Measurements from ENCODE around the gene PDLIM3.

PDLIM3 gene

DNA sequence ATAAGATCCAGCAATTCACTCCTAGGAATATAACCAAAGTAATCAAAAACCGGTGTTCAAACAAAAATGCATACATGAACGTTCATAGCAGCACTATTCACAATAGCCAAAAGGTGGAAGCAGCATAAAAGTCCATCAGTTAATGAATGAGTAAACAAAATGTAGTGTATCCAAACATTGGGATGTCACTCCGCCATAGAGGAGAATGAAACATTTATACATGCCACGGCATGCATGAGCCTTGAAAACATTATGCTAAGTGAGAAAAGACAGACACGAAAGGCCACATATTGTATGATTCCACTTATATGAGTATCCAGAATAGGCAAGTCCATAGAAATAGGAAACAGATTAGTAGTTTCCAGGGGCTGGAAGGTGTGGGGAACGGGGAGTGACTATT is 11.0 kb upstream of the PDLIM3 start:
- no peaks in the 10 kb centered on the region for H3K36me3 ChIP-seq (replicated peaks; ENCODE audit: insufficient read depth, low read length)
- no peaks in the 10 kb centered on the region for H3K27me3 ChIP-seq (replicated peaks; ENCODE audit: insufficient read depth, low read length)
- no peak for TF ChIP-seq EZH2 (optimal IDR thresholded peaks at IDR 0.05; ENCODE audit: low read depth, low read length)
- no peak for TF ChIP-seq EZH2phosphoT487 (IDR thresholded peaks at IDR 0.05; ENCODE audit: low read length)
- TF ChIP-seq, protein P1, sequence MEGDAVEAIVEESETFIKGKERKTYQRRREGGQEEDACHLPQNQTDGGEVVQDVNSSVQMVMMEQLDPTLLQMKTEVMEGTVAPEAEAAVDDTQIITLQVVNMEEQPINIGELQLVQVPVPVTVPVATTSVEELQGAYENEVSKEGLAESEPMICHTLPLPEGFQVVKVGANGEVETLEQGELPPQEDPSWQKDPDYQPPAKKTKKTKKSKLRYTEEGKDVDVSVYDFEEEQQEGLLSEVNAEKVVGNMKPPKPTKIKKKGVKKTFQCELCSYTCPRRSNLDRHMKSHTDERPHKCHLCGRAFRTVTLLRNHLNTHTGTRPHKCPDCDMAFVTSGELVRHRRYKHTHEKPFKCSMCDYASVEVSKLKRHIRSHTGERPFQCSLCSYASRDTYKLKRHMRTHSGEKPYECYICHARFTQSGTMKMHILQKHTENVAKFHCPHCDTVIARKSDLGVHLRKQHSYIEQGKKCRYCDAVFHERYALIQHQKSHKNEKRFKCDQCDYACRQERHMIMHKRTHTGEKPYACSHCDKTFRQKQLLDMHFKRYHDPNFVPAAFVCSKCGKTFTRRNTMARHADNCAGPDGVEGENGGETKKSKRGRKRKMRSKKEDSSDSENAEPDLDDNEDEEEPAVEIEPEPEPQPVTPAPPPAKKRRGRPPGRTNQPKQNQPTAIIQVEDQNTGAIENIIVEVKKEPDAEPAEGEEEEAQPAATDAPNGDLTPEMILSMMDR (IDR thresholded peaks at IDR 0.05; ENCODE audit: low read length): no peak
- no peaks in the 10 kb centered on the region for H3F3A ChIP-seq (ENCODE audit: insufficient read depth, low read length)
- no peak overlapping the region for H2AFZ ChIP-seq (ENCODE audit: low read length)
- no peak overlapping the region for H3K4me3 ChIP-seq (ENCODE audit: low read length)
- H3K4me1 ChIP-seq (ENCODE audit: low read length): no peaks in the 10 kb centered on the region
- H3K27ac ChIP-seq (ENCODE audit: low read length): no peak overlapping the region
- H3K79me2 ChIP-seq (ENCODE audit: low read length): no peaks in the 10 kb centered on the region
- no peak overlapping the region for H3K4me2 ChIP-seq (ENCODE audit: low read depth, low read length)
- no peaks in the 10 kb centered on the region for H4K20me1 ChIP-seq (ENCODE audit: insufficient read depth, low read length)
- H3K9ac ChIP-seq (ENCODE audit: low read length): no peak overlapping the region
- no peaks in the 10 kb centered on the region for H3K9me3 ChIP-seq (replicated peaks; ENCODE audit: insufficient read depth, low read length)
- DNase-seq: no peak
- H3K9me2 ChIP-seq (replicated peaks; ENCODE audit: insufficient read depth, low read length): no peaks in the 10 kb centered on the region

DNA sequence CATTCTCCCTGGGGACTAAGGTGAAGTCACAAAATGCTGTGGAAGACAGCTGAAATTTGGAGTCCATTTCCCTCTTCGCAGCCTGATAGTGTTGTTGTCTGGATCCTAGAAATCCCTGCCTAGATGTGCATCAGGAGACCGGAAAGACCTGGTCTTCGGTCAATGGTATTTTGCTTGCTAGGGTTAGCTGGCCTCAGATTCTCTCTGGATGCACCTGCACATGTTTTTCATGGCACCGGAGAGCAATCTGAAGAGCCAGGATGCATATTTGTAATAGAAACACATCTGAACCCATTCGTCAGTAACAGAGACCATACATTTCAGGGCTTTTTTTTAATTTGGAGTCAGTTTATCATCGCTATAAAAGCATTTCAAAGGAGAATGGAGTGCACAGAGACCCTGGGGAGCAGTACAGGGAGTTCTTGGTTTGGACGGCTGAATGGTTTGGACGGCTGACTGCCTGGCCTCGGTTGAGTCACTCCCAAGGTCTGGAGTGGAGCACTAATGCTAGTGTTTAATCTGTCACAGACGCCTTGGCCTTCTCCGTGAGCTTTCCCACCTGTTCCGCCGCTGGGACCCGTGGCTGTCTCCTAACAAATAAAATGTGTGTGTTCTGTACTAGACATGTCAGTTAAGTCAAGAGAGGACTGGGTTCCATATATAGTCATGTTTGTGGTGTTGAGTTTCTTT is 7.5 kb upstream of the PDLIM3 start:
- H3K4me3 ChIP-seq (ENCODE audit: low read length): no peak overlapping the region
- no peak overlapping the region for H2AFZ ChIP-seq (ENCODE audit: low read length)
- DNase-seq: no peak
- H3K79me2 ChIP-seq (ENCODE audit: low read length): no peaks in the 10 kb centered on the region
- H3K36me3 ChIP-seq (replicated peaks; ENCODE audit: insufficient read depth, low read length): no peaks in the 10 kb centered on the region
- H3K4me2 ChIP-seq (ENCODE audit: low read depth, low read length): no peak overlapping the region
- no peaks in the 10 kb centered on the region for H3K4me1 ChIP-seq (ENCODE audit: low read length)
- no peaks in the 10 kb centered on the region for H3K9me2 ChIP-seq (replicated peaks; ENCODE audit: insufficient read depth, low read length)
- no peaks in the 10 kb centered on the region for H3K9me3 ChIP-seq (replicated peaks; ENCODE audit: insufficient read depth, low read length)
- no peak overlapping the region for H3K9ac ChIP-seq (ENCODE audit: low read length)
- H4K20me1 ChIP-seq (ENCODE audit: insufficient read depth, low read length): no peaks in the 10 kb centered on the region
- no peak overlapping the region for H3K27ac ChIP-seq (ENCODE audit: low read length)
- TF ChIP-seq EZH2phosphoT487 (IDR thresholded peaks at IDR 0.05; ENCODE audit: low read length) (no peak), EZH2 (optimal IDR thresholded peaks at IDR 0.05; ENCODE audit: low read depth, low read length) (no peak)
- TF ChIP-seq, protein P1 (IDR thresholded peaks at IDR 0.05; ENCODE audit: low read length): no peak
- H3K27me3 ChIP-seq (replicated peaks; ENCODE audit: insufficient read depth, low read length): no peaks in the 10 kb centered on the region
- no peaks in the 10 kb centered on the region for H3F3A ChIP-seq (ENCODE audit: insufficient read depth, low read length)

DNA sequence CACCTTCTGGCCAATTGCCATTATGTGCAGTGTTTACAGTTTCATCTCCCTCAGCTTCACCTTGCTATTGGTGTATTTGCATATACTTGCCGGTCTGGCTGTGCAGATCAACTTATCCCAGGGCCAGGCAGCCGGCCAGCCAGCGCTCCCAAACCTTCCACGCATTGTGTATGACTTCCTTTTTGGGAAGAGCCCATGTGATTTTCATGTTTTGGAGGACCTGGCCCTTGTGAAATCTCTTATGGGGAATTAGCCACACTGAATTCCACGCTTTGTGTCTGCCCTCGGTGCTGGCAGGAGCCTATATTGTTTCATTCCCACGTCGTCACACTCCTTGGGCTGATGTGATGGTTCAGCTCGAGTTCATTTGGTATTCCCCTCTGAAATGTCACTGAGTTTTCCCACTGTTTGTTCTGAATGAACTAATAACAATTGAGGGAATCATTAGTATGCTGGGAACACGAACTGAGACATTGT is 6.0 kb upstream of the PDLIM3 start:
- H3K4me1 ChIP-seq (ENCODE audit: low read length): peaks cover under 1% of the 10 kb centered on the region; the same call in 1 of the 2 replicates
- no peaks in the 10 kb centered on the region for H3K9me2 ChIP-seq (replicated peaks; ENCODE audit: insufficient read depth, low read length)
- no peak overlapping the region for H3K27ac ChIP-seq (ENCODE audit: low read length)
- no peak overlapping the region for H3K9ac ChIP-seq (ENCODE audit: low read length)
- TF ChIP-seq EZH2 (optimal IDR thresholded peaks at IDR 0.05; ENCODE audit: low read depth, low read length): no peak
- no peaks in the 10 kb centered on the region for H3K9me3 ChIP-seq (replicated peaks; ENCODE audit: insufficient read depth, low read length)
- no peaks in the 10 kb centered on the region for H4K20me1 ChIP-seq (ENCODE audit: insufficient read depth, low read length)
- no peak overlapping the region for H2AFZ ChIP-seq (ENCODE audit: low read length)
- H3F3A ChIP-seq (ENCODE audit: insufficient read depth, low read length): no peaks in the 10 kb centered on the region
- no peaks in the 10 kb centered on the region for H3K79me2 ChIP-seq (ENCODE audit: low read length)
- no peak overlapping the region for H3K4me2 ChIP-seq (ENCODE audit: low read depth, low read length)
- no peak for DNase-seq
- no peak overlapping the region for H3K4me3 ChIP-seq (ENCODE audit: low read length)
- H3K36me3 ChIP-seq (replicated peaks; ENCODE audit: insufficient read depth, low read length): no peaks in the 10 kb centered on the region
- H3K27me3 ChIP-seq (replicated peaks; ENCODE audit: insufficient read depth, low read length): no peaks in the 10 kb centered on the region

DNA sequence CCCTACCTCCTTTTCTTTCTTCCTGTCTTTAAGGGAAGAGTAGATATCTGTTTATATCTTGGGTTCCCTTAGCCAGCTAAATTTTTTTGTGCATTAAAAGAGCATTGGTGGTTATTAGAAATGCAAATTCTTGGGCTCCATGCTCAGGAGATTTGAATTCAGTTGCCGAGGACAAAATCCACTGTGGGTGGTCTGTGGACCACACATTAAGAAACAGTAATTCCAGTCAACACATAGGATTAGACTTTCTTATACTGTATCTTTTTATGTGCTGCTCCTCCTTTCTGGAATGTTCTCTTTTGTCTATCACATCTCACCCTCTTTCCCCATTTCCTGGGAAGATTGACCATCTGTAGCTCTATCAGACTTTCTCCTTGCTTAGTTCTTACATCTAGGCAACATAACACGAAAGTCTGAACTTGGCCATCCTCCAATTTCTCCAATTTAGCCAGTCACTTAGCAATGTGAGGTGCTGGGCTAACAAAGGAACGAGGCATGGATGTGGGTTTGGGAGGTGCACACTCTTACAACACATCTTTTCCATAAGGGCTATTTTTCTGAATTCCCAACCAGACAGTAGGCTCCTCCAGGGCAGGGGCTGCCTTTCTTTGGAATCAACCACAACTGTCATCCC is 5.3 kb upstream of the PDLIM3 start:
- Histone ChIP-seq H3K4me1 (ENCODE audit: low read length) (peaks cover 6% of the 10 kb centered on the region), H3F3A (ENCODE audit: insufficient read depth, low read length) (peaks cover 5% of the 10 kb centered on the region; the same call in 1 of the 2 replicates), H3K36me3 (replicated peaks; ENCODE audit: insufficient read depth, low read length) (no peaks in the 10 kb centered on the region), H4K20me1 (ENCODE audit: insufficient read depth, low read length) (no peaks in the 10 kb centered on the region), H3K79me2 (ENCODE audit: low read length) (no peaks in the 10 kb centered on the region), H3K9me3 (replicated peaks; ENCODE audit: insufficient read depth, low read length) (no peaks in the 10 kb centered on the region), H2AFZ (ENCODE audit: low read length) (no peak overlapping the region), H3K4me3 (ENCODE audit: low read length) (no peak overlapping the region), H3K9me2 (replicated peaks; ENCODE audit: insufficient read depth, low read length) (no peaks in the 10 kb centered on the region), H3K9ac (ENCODE audit: low read length) (no peak overlapping the region), H3K27ac (ENCODE audit: low read length) (no peak overlapping the region), H3K27me3 (replicated peaks; ENCODE audit: insufficient read depth, low read length) (no peaks in the 10 kb centered on the region), H3K4me2 (ENCODE audit: low read depth, low read length) (no peak overlapping the region)
- TF ChIP-seq EZH2 (optimal IDR thresholded peaks at IDR 0.05; ENCODE audit: low read depth, low read length) (no peak), EZH2phosphoT487 (IDR thresholded peaks at IDR 0.05; ENCODE audit: low read length) (no peak)
- TF ChIP-seq, protein P1 (IDR thresholded peaks at IDR 0.05; ENCODE audit: low read length): no peak
- no peak for DNase-seq

All from MM.1S (cell line).